Measurements from ENCODE around the gene HSPA4. TPM values are rescaled to one million over a fixed set of nuclear protein-coding genes. Genes with fewer than 3 reads are reported as not detected.
"Not testable (repeated sequence)": the region's sequence is repeated elsewhere in the genome, so short reads cannot be mapped to it uniquely, and the experiment has no call there.

HSPA4 gene
- total RNA-seq, 2 donors from 2014 or later, result 51.1 to 73.5 TPM

- H3K4me1 ChIP-seq (replicated peaks), result no peaks in the 10 kb centered on the region
- WGBS, result 96% methylated on average over 1 of the region's 1 CpG
- no peak overlapping the region for H3K27ac ChIP-seq
- no peaks in the 10 kb centered on the region for H3K27me3 ChIP-seq (replicated peaks; ENCODE audit: insufficient read depth)
- no peaks in the 10 kb centered on the region for H3K9me3 ChIP-seq
- DNase-seq (ENCODE audit: low spot score), result no peak
- intact Hi-C loops (cut with DNase I), result no loop called here
- H3K36me3 ChIP-seq, result no peaks in the 10 kb centered on the region
- H3K4me3 ChIP-seq, result no peak overlapping the region
- TF ChIP-seq POLR2AphosphoS5 (IDR thresholded peaks at IDR 0.05) (no peak), POLR2A (IDR thresholded peaks at IDR 0.05) (no peak)
- TF ChIP-seq, protein P1, sequence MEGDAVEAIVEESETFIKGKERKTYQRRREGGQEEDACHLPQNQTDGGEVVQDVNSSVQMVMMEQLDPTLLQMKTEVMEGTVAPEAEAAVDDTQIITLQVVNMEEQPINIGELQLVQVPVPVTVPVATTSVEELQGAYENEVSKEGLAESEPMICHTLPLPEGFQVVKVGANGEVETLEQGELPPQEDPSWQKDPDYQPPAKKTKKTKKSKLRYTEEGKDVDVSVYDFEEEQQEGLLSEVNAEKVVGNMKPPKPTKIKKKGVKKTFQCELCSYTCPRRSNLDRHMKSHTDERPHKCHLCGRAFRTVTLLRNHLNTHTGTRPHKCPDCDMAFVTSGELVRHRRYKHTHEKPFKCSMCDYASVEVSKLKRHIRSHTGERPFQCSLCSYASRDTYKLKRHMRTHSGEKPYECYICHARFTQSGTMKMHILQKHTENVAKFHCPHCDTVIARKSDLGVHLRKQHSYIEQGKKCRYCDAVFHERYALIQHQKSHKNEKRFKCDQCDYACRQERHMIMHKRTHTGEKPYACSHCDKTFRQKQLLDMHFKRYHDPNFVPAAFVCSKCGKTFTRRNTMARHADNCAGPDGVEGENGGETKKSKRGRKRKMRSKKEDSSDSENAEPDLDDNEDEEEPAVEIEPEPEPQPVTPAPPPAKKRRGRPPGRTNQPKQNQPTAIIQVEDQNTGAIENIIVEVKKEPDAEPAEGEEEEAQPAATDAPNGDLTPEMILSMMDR (IDR thresholded peaks at IDR 0.05), result no peak
Observed at GRCh38 chr5:133041910-133042309, 9.9 kb upstream of the HSPA4 start.

DNA sequence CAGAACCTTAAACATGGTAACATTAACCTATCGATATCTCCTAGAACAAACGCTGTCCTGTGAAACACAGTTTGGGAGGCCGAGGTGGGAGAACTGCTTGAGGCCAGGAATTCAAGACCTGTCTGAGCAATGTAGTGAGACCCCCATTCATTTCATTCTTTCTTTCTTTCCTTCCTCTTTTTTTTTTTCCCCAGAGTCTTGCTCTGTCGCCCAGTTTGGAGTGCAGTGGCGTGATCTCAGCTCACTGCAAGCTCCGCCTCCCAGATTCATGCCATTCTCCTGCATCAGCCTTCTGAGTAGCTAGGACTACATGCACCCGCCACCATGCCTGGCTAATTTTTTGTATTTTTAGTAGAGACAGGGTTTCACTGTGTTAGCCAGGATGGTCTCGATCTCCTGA lies 5.3 kb upstream of the HSPA4 start:
- DNase-seq (ENCODE audit: low spot score); intact Hi-C loops (cut with DNase I); H3K9me3 ChIP-seq; H3K27me3 ChIP-seq (replicated peaks; ENCODE audit: insufficient read depth); H3K36me3 ChIP-seq; H3K4me3 ChIP-seq; H3K27ac ChIP-seq; H3K4me1 ChIP-seq (replicated peaks): not testable (repeated sequence)
- 90% methylated on average over 8 of the region's 8 CpGs for WGBS

DNA sequence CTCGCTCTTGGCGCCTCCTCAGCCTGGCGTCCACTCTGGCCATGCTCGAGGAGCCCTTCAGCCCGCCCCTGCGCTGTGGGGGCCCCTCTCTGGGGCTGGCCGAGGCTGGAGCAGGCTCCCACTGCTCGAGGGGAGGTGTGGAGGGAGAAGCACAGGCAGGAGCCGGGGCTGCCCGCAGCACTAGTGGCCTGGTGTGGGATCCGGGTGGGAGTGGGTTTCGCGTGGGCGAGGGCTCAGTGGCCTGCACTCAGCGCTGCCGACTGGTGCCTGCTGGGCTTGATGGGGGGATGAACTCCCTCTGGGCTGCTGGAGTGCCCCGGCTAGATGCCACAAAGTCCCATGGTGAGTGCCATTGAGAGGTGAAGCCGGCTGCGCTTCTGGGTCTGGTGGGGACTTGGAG lies 4.4 kb upstream of the HSPA4 start:
- TF ChIP-seq, protein P1 (IDR thresholded peaks at IDR 0.05), result no peak
- no peak for TF ChIP-seq POLR2AphosphoS5 (IDR thresholded peaks at IDR 0.05)
- no peaks in the 10 kb centered on the region for H3K27me3 ChIP-seq (replicated peaks; ENCODE audit: insufficient read depth)
- WGBS, result 96% methylated on average over 19 of the region's 19 CpGs
- H3K4me1 ChIP-seq (replicated peaks), result peaks cover 3% of the 10 kb centered on the region
- DNase-seq (ENCODE audit: low spot score), result no peak
- no peak overlapping the region for H3K27ac ChIP-seq
- no peaks in the 10 kb centered on the region for H3K9me3 ChIP-seq
- H3K4me3 ChIP-seq, result no peak overlapping the region
- intact Hi-C loops (cut with DNase I), result no loop called here
- no peaks in the 10 kb centered on the region for H3K36me3 ChIP-seq

DNA sequence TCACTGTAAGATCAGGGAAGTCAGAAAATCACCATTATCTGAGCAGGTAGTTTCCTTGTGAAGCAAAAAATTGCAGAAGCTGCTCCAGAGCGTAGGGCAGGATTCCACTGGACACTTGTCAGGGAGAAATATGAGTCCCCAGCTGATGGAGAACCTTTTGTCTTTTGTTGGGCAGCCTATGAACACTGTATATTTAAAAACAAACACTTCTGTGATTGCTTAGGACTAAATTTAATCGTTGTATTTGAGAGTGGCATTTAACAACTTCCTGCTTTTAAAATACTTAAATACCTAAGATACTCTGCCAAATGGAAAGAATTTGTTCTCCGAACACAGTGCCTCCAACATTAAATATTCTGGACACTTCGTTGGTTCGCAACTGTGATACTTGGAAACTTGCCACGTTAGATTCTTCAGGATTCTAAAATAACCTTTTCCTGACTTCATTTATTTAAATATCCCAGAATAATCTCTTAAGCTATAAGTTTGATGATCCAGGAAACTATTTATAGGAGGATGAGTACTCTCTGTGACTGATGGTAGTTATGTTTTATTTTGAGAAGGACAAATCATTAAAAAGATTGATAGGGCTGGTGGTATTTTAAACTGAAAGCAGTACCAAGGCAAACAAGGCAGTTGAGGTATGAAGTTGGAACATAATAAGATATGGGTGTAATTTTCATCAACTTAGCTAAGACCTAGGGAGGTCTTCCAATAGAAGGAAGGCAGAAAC lies 2.7 kb upstream of the HSPA4 start:
- no peak overlapping the region for H3K4me3 ChIP-seq
- 4% methylated on average over 6 of the region's 6 CpGs for WGBS
- H3K9me3 ChIP-seq, result no peaks in the 10 kb centered on the region
- H3K4me1 ChIP-seq (replicated peaks), result peaks cover 3% of the 10 kb centered on the region
- DNase-seq (ENCODE audit: low spot score), result no peak
- H3K27me3 ChIP-seq (replicated peaks; ENCODE audit: insufficient read depth), result no peaks in the 10 kb centered on the region
- H3K27ac ChIP-seq, result peak overlapping the region; percentile 35 to 37
- TF ChIP-seq POLR2AphosphoS5 (IDR thresholded peaks at IDR 0.05) (peak; percentile 48), POLR2A (IDR thresholded peaks at IDR 0.05) (no peak)
- intact Hi-C loops (cut with DNase I), result no loop called here
- H3K36me3 ChIP-seq, result no peaks in the 10 kb centered on the region

DNA sequence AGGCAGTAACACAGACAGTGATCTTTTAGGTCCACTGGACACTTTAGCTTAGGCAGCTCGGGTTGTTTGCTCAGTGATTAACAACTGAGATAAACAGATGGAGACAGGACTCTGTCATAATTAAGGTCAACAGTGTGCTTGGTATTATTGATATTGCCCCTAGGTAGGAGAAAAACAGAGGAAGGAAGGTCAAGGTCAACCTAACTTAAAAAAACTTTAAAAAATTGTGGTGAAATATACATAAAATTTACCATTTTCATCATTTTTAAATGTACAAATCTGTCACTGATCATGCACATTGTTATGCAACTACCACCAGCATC lies 2.1 kb upstream of the HSPA4 start:
- Histone ChIP-seq H3K4me1 (replicated peaks) (peaks cover 3% of the 10 kb centered on the region), H3K27ac (peak overlapping the region; percentile 35 to 37), H3K36me3 (no peaks in the 10 kb centered on the region), H3K27me3 (replicated peaks; ENCODE audit: insufficient read depth) (no peaks in the 10 kb centered on the region), H3K9me3 (no peaks in the 10 kb centered on the region), H3K4me3 (no peak overlapping the region)
- no peak for TF ChIP-seq POLR2A (IDR thresholded peaks at IDR 0.05)
- TF ChIP-seq, protein P1 (IDR thresholded peaks at IDR 0.05), result no peak
- TF ChIP-seq POLR2AphosphoS5 (IDR thresholded peaks at IDR 0.05), result no peak
- no peak for DNase-seq (ENCODE audit: low spot score)
- intact Hi-C loops (cut with DNase I), result loop anchor here (2.0 to 10.0 kb wide), 2 partner anchors 87 to 225 kb away; partner anchors contain the start of gene AFF4
- WGBS, result 4% methylated on average over 1 of the region's 1 CpG

GRCh38 chr5:133050521-133050920 lies 1.3 kb upstream of the HSPA4 start:
- intact Hi-C loops (cut with DNase I), result loop anchor here (2.0 to 10.0 kb wide), 2 partner anchors 88 to 226 kb away; partner anchors contain the start of gene AFF4
- Histone ChIP-seq H3K4me1 (replicated peaks) (peaks cover 3% of the 10 kb centered on the region), H3K27ac (peak overlapping the region; percentile 100), H3K4me3 (no peak overlapping the region), H3K36me3 (no peaks in the 10 kb centered on the region), H3K9me3 (no peaks in the 10 kb centered on the region), H3K27me3 (replicated peaks; ENCODE audit: insufficient read depth) (no peaks in the 10 kb centered on the region)
- DNase-seq (ENCODE audit: low spot score), result no peak
- TF ChIP-seq POLR2A (IDR thresholded peaks at IDR 0.05) (no peak), POLR2AphosphoS5 (IDR thresholded peaks at IDR 0.05) (no peak)
- TF ChIP-seq, protein P1 (IDR thresholded peaks at IDR 0.05), result no peak
- WGBS, result 48% methylated on average over 4 of the region's 4 CpGs

Measured in prostate gland (tissue), 2 donors.